Measurements from ENCODE around the gene SNX19. TPM values are rescaled to one million over a fixed set of nuclear protein-coding genes. Genes with fewer than 3 reads are reported as not detected.

The SNX19 gene
- polyA plus RNA-seq, 1 of the 3 experiments (the other 2 are of a cell fraction): 16.6 TPM

- Histone ChIP-seq H3F3A (replicated peaks; ENCODE audit: insufficient read depth) (peaks cover 13% of the 10 kb centered on the region), H3K9me3 (no peaks in the 10 kb centered on the region), H3K79me2 (ENCODE audit: insufficient read depth) (no peaks in the 10 kb centered on the region), H3K9ac (peak overlapping the region; percentile 30; the same call in 1 of the 2 replicates), H3K36me3 (replicated peaks in 1 of 2; ENCODE audit: control insufficient read depth in 1 of 2, insufficient read depth in 2 of 2, low read length in 1 of 2) (peaks cover 48 to 65% of the 10 kb centered on the region in 2 experiments), H3K4me3 (ENCODE audit: low read depth in 2 of 2, low read length in 1 of 2) (no peak overlapping the region), H3K27me3 (ENCODE audit: insufficient read depth) (no peaks in the 10 kb centered on the region), H3K9me2 (no peaks in the 10 kb centered on the region), H3K4me2 (no peak overlapping the region), H2AFZ (ENCODE audit: low read depth) (no peak overlapping the region), H3K27ac (ENCODE audit: low read depth in 2 of 2, low read length in 1 of 2) (peak overlapping the region in 1 of 2 experiments; percentile 72; a peak in 2 of 4 replicates), H3K4me1 (ENCODE audit: control insufficient read depth in 1 of 2, insufficient read depth in 2 of 2, low read depth in 1 of 2, low read length in 1 of 2) (peaks cover 0 to 11% of the 10 kb centered on the region in 2 experiments; a peak in 1 of 4 replicates), H4K20me1 (ENCODE audit: insufficient read depth) (no peaks in the 10 kb centered on the region)
- TF ChIP-seq TAF1 (IDR thresholded peaks at IDR 0.05; ENCODE audit: borderline replicate concordance, low read depth, low read length) (no peak), USF1 (IDR thresholded peaks at IDR 0.05; ENCODE audit: borderline replicate concordance, low read depth) (no peak), FOXJ3 (CRISPR knock-in tag; IDR thresholded peaks at IDR 0.05) (no peak), IRF3 (IDR thresholded peaks at IDR 0.05; ENCODE audit: low read depth, low read length) (no peak), JUND (IDR thresholded peaks at IDR 0.05) (peak; percentile 43), RFX5 (IDR thresholded peaks at IDR 0.05; ENCODE audit: low read length) (no peak), RAD21 (IDR thresholded peaks at IDR 0.05; ENCODE audit: low read length) (no peak), CHD2 (IDR thresholded peaks at IDR 0.05; ENCODE audit: low read length, partially characterized antibody) (no peak), FOSL2 (IDR thresholded peaks at IDR 0.05; ENCODE audit: borderline replicate concordance, low read depth) (peak; percentile 44; the same call in 1 of the 2 replicates), USF2 (IDR thresholded peaks at IDR 0.05; ENCODE audit: borderline replicate concordance, low read depth, low read length) (no peak), RXRA (IDR thresholded peaks at IDR 0.05; ENCODE audit: borderline replicate concordance, low read depth) (no peak), SIN3A (IDR thresholded peaks at IDR 0.05; ENCODE audit: borderline replicate concordance, low read depth, low read length) (no peak), SMC3 (IDR thresholded peaks at IDR 0.05; ENCODE audit: low read depth, low read length) (no peak)
- no peak for DNase-seq
- ChIA-PET POLR2A (no interaction called here), CTCF (interaction anchor here (1.1 to 25.0 kb wide), 3 partner anchors 12 to 438 kb away, joined by 3 to 747 read pairs (median 101); partner anchors contain the start of genes ADAMTS15 and ADAMTS8)
- 100% methylated on average over 1 of the region's 1 CpG for WGBS (ENCODE audit: low lambda C conversion rate)
Measured at GRCh38 chr11:130873761-130874160, 42.5 kb downstream of the SNX19 start.

- H2AFZ ChIP-seq (ENCODE audit: low read depth): no peak overlapping the region
- H3F3A ChIP-seq (replicated peaks; ENCODE audit: insufficient read depth): peaks cover 13% of the 10 kb centered on the region
- TF ChIP-seq SIN3A (IDR thresholded peaks at IDR 0.05; ENCODE audit: borderline replicate concordance, low read depth, low read length) (no peak), POLR2AphosphoS5 (IDR thresholded peaks at IDR 0.05; ENCODE audit: low read depth, low read length) (no peak), TCF12 (IDR thresholded peaks at IDR 0.05) (no peak), NRF1 (IDR thresholded peaks at IDR 0.05; ENCODE audit: low read depth, low read length) (no peak), MEF2A (IDR thresholded peaks at IDR 0.05; ENCODE audit: borderline replicate concordance, low read depth) (no peak), FOXJ3 (CRISPR knock-in tag; IDR thresholded peaks at IDR 0.05) (no peak), SMC3 (IDR thresholded peaks at IDR 0.05; ENCODE audit: low read depth, low read length) (no peak), GATA2 (CRISPR knock-in tag; IDR thresholded peaks at IDR 0.05) (no peak), TEAD4 (IDR thresholded peaks at IDR 0.05; ENCODE audit: borderline replicate concordance, insufficient read depth) (no peak), TAF1 (IDR thresholded peaks at IDR 0.05; ENCODE audit: borderline replicate concordance, low read depth, low read length) (no peak), USF1 (IDR thresholded peaks at IDR 0.05; ENCODE audit: borderline replicate concordance, low read depth) (no peak)
- H3K4me1 ChIP-seq (ENCODE audit: control insufficient read depth in 1 of 2, insufficient read depth in 2 of 2, low read depth in 1 of 2, low read length in 1 of 2): peaks cover 0 to 11% of the 10 kb centered on the region in 2 experiments; a peak in 1 of 4 replicates
- no peak overlapping the region for H3K4me2 ChIP-seq
- no peaks in the 10 kb centered on the region for H3K9me3 ChIP-seq
- no peak overlapping the region for H3K4me3 ChIP-seq (ENCODE audit: low read depth in 2 of 2, low read length in 1 of 2)
- H3K79me2 ChIP-seq (ENCODE audit: insufficient read depth): no peaks in the 10 kb centered on the region
- 88% methylated on average over 6 of the region's 6 CpGs for WGBS (ENCODE audit: low lambda C conversion rate)
- ChIA-PET CTCF (interaction anchor here (1.1 to 25.0 kb wide), 3 partner anchors 11 to 437 kb away, joined by 3 to 747 read pairs (median 101); partner anchors contain the start of genes ADAMTS15 and ADAMTS8), POLR2A (no interaction called here)
- H3K9ac ChIP-seq: no peak overlapping the region
- H3K36me3 ChIP-seq (replicated peaks in 1 of 2; ENCODE audit: control insufficient read depth in 1 of 2, insufficient read depth in 2 of 2, low read length in 1 of 2): peaks cover 43 to 57% of the 10 kb centered on the region in 2 experiments
- H3K9me2 ChIP-seq: no peaks in the 10 kb centered on the region
- no peaks in the 10 kb centered on the region for H4K20me1 ChIP-seq (ENCODE audit: insufficient read depth)
- no peak overlapping the region for H3K27ac ChIP-seq (ENCODE audit: low read depth in 2 of 2, low read length in 1 of 2)
- no peak for DNase-seq
- H3K27me3 ChIP-seq (ENCODE audit: insufficient read depth): no peaks in the 10 kb centered on the region
Measured at GRCh38 chr11:130872981-130873380, 43.3 kb downstream of the SNX19 start.

Measured in SK-N-SH (cell line).